ENCODE results near the gene GULP1.

GULP1 gene

DNA sequence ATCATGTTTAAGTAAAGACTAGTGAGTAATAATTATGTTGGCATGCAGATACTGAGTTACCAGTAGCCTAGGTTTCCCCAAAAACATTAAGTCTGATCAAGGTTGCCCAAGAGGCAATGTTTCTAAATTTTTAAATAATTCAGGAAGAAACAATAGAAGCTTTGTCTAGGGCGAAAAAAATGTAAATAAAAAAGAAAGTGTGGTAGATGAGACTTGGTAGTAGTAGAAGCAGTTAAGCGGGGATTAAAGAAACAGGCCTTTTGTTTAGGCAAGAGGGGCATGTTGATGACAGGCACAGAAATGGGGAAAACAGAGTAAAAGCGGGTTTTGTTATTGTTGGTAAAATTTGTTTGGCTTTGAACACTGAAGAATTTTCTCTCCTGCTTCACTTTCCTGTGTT lies 97.2 kb downstream of the GULP1 start:
- Histone ChIP-seq H3K4me1 (ENCODE audit: insufficient read depth, low read length) (no peaks in the 10 kb centered on the region), H4K20me1 (ENCODE audit: insufficient read depth, low read length) (no peaks in the 10 kb centered on the region), H3K4me3 (ENCODE audit: low read depth in 1 of 2, low read length in 2 of 2) (no peak overlapping the region), H3K9ac (ENCODE audit: low read depth, low read length) (no peak overlapping the region), H3K9me3 (ENCODE audit: insufficient read depth, low read length, severe bottlenecking) (no peaks in the 10 kb centered on the region), H3K27me3 (ENCODE audit: insufficient read depth, low read length, poor library complexity) (no peaks in the 10 kb centered on the region), H2AFZ (ENCODE audit: low read depth, low read length) (no peak overlapping the region), H3K36me3 (ENCODE audit: insufficient read depth, low read length) (no peaks in the 10 kb centered on the region), H3K4me2 (ENCODE audit: insufficient read depth, low read length) (no peak overlapping the region), H3K79me2 (ENCODE audit: insufficient read depth, low read length) (no peaks in the 10 kb centered on the region), H3K27ac (ENCODE audit: low read length) (no peak overlapping the region)
- no peak for ATAC-seq (ENCODE audit: insufficient read depth, low read depth)
- DNase-seq: no peak
- TF ChIP-seq, protein P1, sequence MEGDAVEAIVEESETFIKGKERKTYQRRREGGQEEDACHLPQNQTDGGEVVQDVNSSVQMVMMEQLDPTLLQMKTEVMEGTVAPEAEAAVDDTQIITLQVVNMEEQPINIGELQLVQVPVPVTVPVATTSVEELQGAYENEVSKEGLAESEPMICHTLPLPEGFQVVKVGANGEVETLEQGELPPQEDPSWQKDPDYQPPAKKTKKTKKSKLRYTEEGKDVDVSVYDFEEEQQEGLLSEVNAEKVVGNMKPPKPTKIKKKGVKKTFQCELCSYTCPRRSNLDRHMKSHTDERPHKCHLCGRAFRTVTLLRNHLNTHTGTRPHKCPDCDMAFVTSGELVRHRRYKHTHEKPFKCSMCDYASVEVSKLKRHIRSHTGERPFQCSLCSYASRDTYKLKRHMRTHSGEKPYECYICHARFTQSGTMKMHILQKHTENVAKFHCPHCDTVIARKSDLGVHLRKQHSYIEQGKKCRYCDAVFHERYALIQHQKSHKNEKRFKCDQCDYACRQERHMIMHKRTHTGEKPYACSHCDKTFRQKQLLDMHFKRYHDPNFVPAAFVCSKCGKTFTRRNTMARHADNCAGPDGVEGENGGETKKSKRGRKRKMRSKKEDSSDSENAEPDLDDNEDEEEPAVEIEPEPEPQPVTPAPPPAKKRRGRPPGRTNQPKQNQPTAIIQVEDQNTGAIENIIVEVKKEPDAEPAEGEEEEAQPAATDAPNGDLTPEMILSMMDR (IDR thresholded peaks at IDR 0.05; ENCODE audit: borderline replicate concordance, extremely low read depth, low read length, poor library complexity, severe bottlenecking): no peak
- TF ChIP-seq EZH2 (IDR thresholded peaks at IDR 0.05; ENCODE audit: borderline replicate concordance, low read depth, low read length, severe bottlenecking): no peak

GRCh38 chr2:188391354-188391753 lies 99.7 kb downstream of the GULP1 start:
- Histone ChIP-seq H3K4me1 (ENCODE audit: insufficient read depth, low read length) (no peaks in the 10 kb centered on the region), H3K4me2 (ENCODE audit: insufficient read depth, low read length) (no peak overlapping the region), H4K20me1 (ENCODE audit: insufficient read depth, low read length) (no peaks in the 10 kb centered on the region), H3K36me3 (ENCODE audit: insufficient read depth, low read length) (no peaks in the 10 kb centered on the region), H3K9ac (ENCODE audit: low read depth, low read length) (no peak overlapping the region), H3K27me3 (ENCODE audit: insufficient read depth, low read length, poor library complexity) (no peaks in the 10 kb centered on the region), H2AFZ (ENCODE audit: low read depth, low read length) (no peak overlapping the region), H3K9me3 (ENCODE audit: insufficient read depth, low read length, severe bottlenecking) (peaks cover 2% of the 10 kb centered on the region), H3K79me2 (ENCODE audit: insufficient read depth, low read length) (no peaks in the 10 kb centered on the region), H3K4me3 (ENCODE audit: low read depth in 1 of 2, low read length in 2 of 2) (no peak overlapping the region), H3K27ac (ENCODE audit: low read length) (no peak overlapping the region)
- ATAC-seq (ENCODE audit: insufficient read depth, low read depth) (no peak), DNase-seq (no peak)
- TF ChIP-seq EZH2 (IDR thresholded peaks at IDR 0.05; ENCODE audit: borderline replicate concordance, low read depth, low read length, severe bottlenecking): no peak
- TF ChIP-seq, protein P1 (IDR thresholded peaks at IDR 0.05; ENCODE audit: borderline replicate concordance, extremely low read depth, low read length, poor library complexity, severe bottlenecking): no peak

DNA sequence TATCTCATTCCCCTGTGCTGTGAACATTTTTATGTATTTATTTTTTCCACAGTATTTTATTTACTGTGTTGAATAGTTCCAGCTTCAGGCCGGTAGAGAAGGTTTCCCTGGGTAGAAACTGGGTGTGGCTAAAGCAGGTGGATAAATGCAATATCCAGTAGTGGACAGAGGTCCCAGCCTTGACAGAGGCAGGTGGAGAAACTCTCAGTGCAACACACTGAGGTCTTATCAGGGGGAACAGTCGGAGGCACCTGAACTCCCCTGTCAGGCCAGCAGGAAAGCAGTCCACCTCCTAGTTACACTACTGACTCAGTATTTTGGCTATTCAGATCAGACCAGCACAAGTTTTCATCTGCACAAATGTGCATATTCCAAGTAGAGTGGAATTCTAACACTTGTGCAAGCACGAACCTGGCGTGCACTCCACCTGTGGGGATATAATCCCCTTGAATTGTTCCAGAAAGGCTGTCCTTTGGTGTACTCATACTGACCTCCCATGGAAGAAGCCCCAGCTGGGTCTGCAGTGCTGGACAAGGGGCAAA lies 103.3 kb downstream of the GULP1 start:
- peaks cover 2% of the 10 kb centered on the region for H3K9me3 ChIP-seq (ENCODE audit: insufficient read depth, low read length, severe bottlenecking)
- no peak overlapping the region for H2AFZ ChIP-seq (ENCODE audit: low read depth, low read length)
- H3K4me1 ChIP-seq (ENCODE audit: insufficient read depth, low read length): no peaks in the 10 kb centered on the region
- H3K27ac ChIP-seq (ENCODE audit: low read length): no peak overlapping the region
- ATAC-seq (ENCODE audit: insufficient read depth, low read depth) (no peak), DNase-seq (no peak)
- no peaks in the 10 kb centered on the region for H3K36me3 ChIP-seq (ENCODE audit: insufficient read depth, low read length)
- H4K20me1 ChIP-seq (ENCODE audit: insufficient read depth, low read length): no peaks in the 10 kb centered on the region
- no peaks in the 10 kb centered on the region for H3K79me2 ChIP-seq (ENCODE audit: insufficient read depth, low read length)
- no peak overlapping the region for H3K4me3 ChIP-seq (ENCODE audit: low read depth in 1 of 2, low read length in 2 of 2)
- no peak overlapping the region for H3K4me2 ChIP-seq (ENCODE audit: insufficient read depth, low read length)
- no peak overlapping the region for H3K9ac ChIP-seq (ENCODE audit: low read depth, low read length)
- no peaks in the 10 kb centered on the region for H3K27me3 ChIP-seq (ENCODE audit: insufficient read depth, low read length, poor library complexity)
- TF ChIP-seq, protein P1 (IDR thresholded peaks at IDR 0.05; ENCODE audit: borderline replicate concordance, extremely low read depth, low read length, poor library complexity, severe bottlenecking): no peak
- no peak for TF ChIP-seq EZH2 (IDR thresholded peaks at IDR 0.05; ENCODE audit: borderline replicate concordance, low read depth, low read length, severe bottlenecking)

All from DND-41 (cell line).